ENCODE measurements around the gene DYNLL1.

- TF ChIP-seq CTCF (IDR thresholded peaks at IDR 0.05; ENCODE audit: low read depth, low read length, poor library complexity, severe bottlenecking) = no peak
- TF ChIP-seq EZH2phosphoT487 (IDR thresholded peaks at IDR 0.05; ENCODE audit: borderline replicate concordance, low read length) = no peak
Observed at GRCh38 chr12:120472521-120472920, 23.4 kb upstream of the DYNLL1 start.

Data from DOHH2 (cell line).